ENCODE results near the gene UCK2. TPM values are rescaled to one million over a fixed set of nuclear protein-coding genes. Genes with fewer than 3 reads are reported as not detected.

The UCK2 gene
- polyA plus RNA-seq, 3 donors, result 12.4 to 15.4 (median 12.8) TPM

- H3K9me3 Mint-ChIP-seq, result no peaks in the 10 kb centered on the region
- Histone ChIP-seq H3K9me3 (replicated peaks in 1 of 2; ENCODE audit: control insufficient read depth in 1 of 2, insufficient read depth in 1 of 2, low read length in 2 of 2) (no peaks in the 10 kb centered on the region), H3K9ac (ENCODE audit: insufficient read depth, low read length, poor library complexity, severe bottlenecking) (no peak overlapping the region), H2AFZ (ENCODE audit: insufficient read depth, low read depth, low read length, poor library complexity, severe bottlenecking) (no peak overlapping the region), H3K4me2 (replicated peaks; ENCODE audit: extremely low read depth, low read length, poor library complexity, severe bottlenecking) (no peak overlapping the region), H4K20me1 (ENCODE audit: insufficient read depth, low read length) (no peaks in the 10 kb centered on the region), H3K4me1 (ENCODE audit: control insufficient read depth in 1 of 2, insufficient read depth in 2 of 2, low read length in 2 of 2) (peaks cover 23 to 25% of the 10 kb centered on the region in 2 donors), H3K79me2 (ENCODE audit: insufficient read depth, low read length) (peaks cover 91% of the 10 kb centered on the region), H3K27me3 (ENCODE audit: control insufficient read depth in 2 of 2, insufficient read depth in 2 of 2, low read length in 2 of 2) (no peaks in the 10 kb centered on the region), H3K36me3 (replicated peaks in 1 of 2; ENCODE audit: control insufficient read depth in 1 of 2, insufficient read depth in 2 of 2, low read length in 2 of 2) (peaks cover 6 to 15% of the 10 kb centered on the region in 2 donors), H3K27ac (ENCODE audit: low read depth in 1 of 2, low read length in 2 of 2) (no peak overlapping the region), H3K4me3 (replicated peaks in 1 of 3; ENCODE audit: low read depth in 2 of 3, low read length in 3 of 3) (no peak overlapping the region)
- DNase-seq, result no peak
- intact Hi-C loops (cut with micrococcal nuclease), result no loop called here
- peaks cover 35% of the 10 kb centered on the region for H3K4me1 Mint-ChIP-seq
- H3K4me3 Mint-ChIP-seq, result no peak overlapping the region
- no peak for TF ChIP-seq CTCF (IDR thresholded peaks at IDR 0.05)
- H3K27me3 Mint-ChIP-seq (ENCODE audit: low read depth in 3 of 3), result no peaks in the 10 kb centered on the region
- H3K27ac Mint-ChIP-seq, result peak overlapping the region in 3 of 7 donors; percentile 4 to 83 (median 35)
- H3K36me3 Mint-ChIP-seq, result peaks cover 11 to 14% of the 10 kb centered on the region in 2 donors
- whole genome bisulfite sequencing (ENCODE audit: insufficient coverage), result no CpG with 5 or more reads among the region's 2 CpGs
Measured at GRCh38 chr1:165886193-165886592, 58.8 kb downstream of the UCK2 start.

GRCh38 chr1:165886983-165887382, 59.6 kb downstream of the UCK2 start:
- H3K36me3 Mint-ChIP-seq, result peaks cover 19 to 21% of the 10 kb centered on the region in 2 donors
- intact Hi-C loops (cut with micrococcal nuclease), result no loop called here
- Histone ChIP-seq H3K27me3 (ENCODE audit: control insufficient read depth in 2 of 2, insufficient read depth in 2 of 2, low read length in 2 of 2) (no peaks in the 10 kb centered on the region), H3K4me3 (replicated peaks in 1 of 3; ENCODE audit: low read depth in 2 of 3, low read length in 3 of 3) (no peak overlapping the region), H3K9ac (ENCODE audit: insufficient read depth, low read length, poor library complexity, severe bottlenecking) (no peak overlapping the region), H2AFZ (ENCODE audit: insufficient read depth, low read depth, low read length, poor library complexity, severe bottlenecking) (no peak overlapping the region), H3K79me2 (ENCODE audit: insufficient read depth, low read length) (peaks cover 84% of the 10 kb centered on the region), H3K27ac (ENCODE audit: low read depth in 1 of 2, low read length in 2 of 2) (no peak overlapping the region), H3K36me3 (replicated peaks in 1 of 2; ENCODE audit: control insufficient read depth in 1 of 2, insufficient read depth in 2 of 2, low read length in 2 of 2) (peaks cover 14 to 23% of the 10 kb centered on the region in 2 donors), H3K4me1 (ENCODE audit: control insufficient read depth in 1 of 2, insufficient read depth in 2 of 2, low read length in 2 of 2) (peaks cover 23 to 25% of the 10 kb centered on the region in 2 donors), H4K20me1 (ENCODE audit: insufficient read depth, low read length) (no peaks in the 10 kb centered on the region), H3K9me3 (replicated peaks in 1 of 2; ENCODE audit: control insufficient read depth in 1 of 2, insufficient read depth in 1 of 2, low read length in 2 of 2) (no peaks in the 10 kb centered on the region), H3K4me2 (replicated peaks; ENCODE audit: extremely low read depth, low read length, poor library complexity, severe bottlenecking) (no peak overlapping the region)
- no peak overlapping the region for H3K4me3 Mint-ChIP-seq
- WGBS (ENCODE audit: insufficient coverage), result no CpG with 5 or more reads among the region's 2 CpGs
- H3K9me3 Mint-ChIP-seq, result no peaks in the 10 kb centered on the region
- no peaks in the 10 kb centered on the region for H3K27me3 Mint-ChIP-seq (ENCODE audit: low read depth in 3 of 3)
- peak overlapping the region in 1 of 7 donors; percentile 62 for H3K27ac Mint-ChIP-seq
- peaks cover 34% of the 10 kb centered on the region for H3K4me1 Mint-ChIP-seq
- TF ChIP-seq CTCF (IDR thresholded peaks at IDR 0.05), result no peak
- DNase-seq, result no peak

All from CD14-positive monocyte (primary cell).